H1 (cell line): ENCODE results near the gene WDR31. TPM values are rescaled to one million over a fixed set of nuclear protein-coding genes. Genes with fewer than 3 reads are reported as not detected.

Experiments used
- ATF2 ChIP-seq: IDR thresholded peaks from 2 replicates; pipeline ENCODE4 v1.6.1; 2012; ENCODE audit warnings: low read length, inconsistent platforms
- JUN ChIP-seq: IDR thresholded peaks from 2 replicates; pipeline ENCODE4 v1.6.1; 2011; ENCODE audit warnings: low read depth, mild to moderate bottlenecking, improper control_type of control experiment, low read length
- RNF2 ChIP-seq: fragments of 200-900, 300-1000 bp; sonication (generic); IDR thresholded peaks from 2 replicates; pipeline ENCODE4 v1.7.1; 2016; ENCODE audit warnings: borderline replicate concordance, low read depth, mild to moderate bottlenecking, antibody characterized with exemption, low read length; ENCODE audit not compliant: poor library complexity, severe bottlenecking; ENCODE audit errors: missing control alignments
- TBP ChIP-seq: IDR thresholded peaks from 2 replicates; pipeline ENCODE4 v1.6.1; 2011; ENCODE audit warnings: low read depth, low read length, improper control_type of control experiment
- ZNF274 ChIP-seq: IDR thresholded peaks from 2 replicates; pipeline ENCODE4 v1.7.0; 2012; ENCODE audit warnings: low read length, borderline replicate concordance; ENCODE audit errors: extremely low read depth
- polyA plus RNA-seq, 7 experiments: library from polyadenylated mRNA; depleted of rRNA in 3 of 7; stranded (reverse) in 5 of 7; unstranded in 2 of 7; fragments of >200 nt in 5 of 7; fragments of 200-250 nt in 2 of 7; gene quantifications; 1 replicate in 5 of 7; 2 replicates in 1 of 7; 4 replicates in 1 of 7; pipeline versions ENCODE4 v1.2.1 to v1.2.3, GENCODE V29; 2011 to 2013; ENCODE audit warnings: missing spikeins in 2 of 7, mixed read lengths in 2 of 7
- total RNA-seq: library from RNA; stranded (reverse); fragmentation: NEBNext Ultra II Directional; extraction: Animal tissue kit (Norgen Biotek cat#: 25700); gene quantifications from 2 replicates; pipeline ENCODE4 v1.2.1, GENCODE V29; 2021
- TF ChIP-seq, protein P1 (sequence below): fragments of 300-600 bp; sonication (generic); IDR thresholded peaks from 2 replicates; pipeline ENCODE4 v1.7.1; 2012; ENCODE audit warnings: low read length, moderate library complexity, mild to moderate bottlenecking, inconsistent platforms; ENCODE audit not compliant: insufficient replicate concordance

Gene WDR31
- total and polyA plus RNA-seq, 2 of the 8 experiments (the other 6 are each of a cell fraction or from before 2014, with no cell fraction given), result 0.27 to 0.28 TPM

- TF ChIP-seq, protein P1, sequence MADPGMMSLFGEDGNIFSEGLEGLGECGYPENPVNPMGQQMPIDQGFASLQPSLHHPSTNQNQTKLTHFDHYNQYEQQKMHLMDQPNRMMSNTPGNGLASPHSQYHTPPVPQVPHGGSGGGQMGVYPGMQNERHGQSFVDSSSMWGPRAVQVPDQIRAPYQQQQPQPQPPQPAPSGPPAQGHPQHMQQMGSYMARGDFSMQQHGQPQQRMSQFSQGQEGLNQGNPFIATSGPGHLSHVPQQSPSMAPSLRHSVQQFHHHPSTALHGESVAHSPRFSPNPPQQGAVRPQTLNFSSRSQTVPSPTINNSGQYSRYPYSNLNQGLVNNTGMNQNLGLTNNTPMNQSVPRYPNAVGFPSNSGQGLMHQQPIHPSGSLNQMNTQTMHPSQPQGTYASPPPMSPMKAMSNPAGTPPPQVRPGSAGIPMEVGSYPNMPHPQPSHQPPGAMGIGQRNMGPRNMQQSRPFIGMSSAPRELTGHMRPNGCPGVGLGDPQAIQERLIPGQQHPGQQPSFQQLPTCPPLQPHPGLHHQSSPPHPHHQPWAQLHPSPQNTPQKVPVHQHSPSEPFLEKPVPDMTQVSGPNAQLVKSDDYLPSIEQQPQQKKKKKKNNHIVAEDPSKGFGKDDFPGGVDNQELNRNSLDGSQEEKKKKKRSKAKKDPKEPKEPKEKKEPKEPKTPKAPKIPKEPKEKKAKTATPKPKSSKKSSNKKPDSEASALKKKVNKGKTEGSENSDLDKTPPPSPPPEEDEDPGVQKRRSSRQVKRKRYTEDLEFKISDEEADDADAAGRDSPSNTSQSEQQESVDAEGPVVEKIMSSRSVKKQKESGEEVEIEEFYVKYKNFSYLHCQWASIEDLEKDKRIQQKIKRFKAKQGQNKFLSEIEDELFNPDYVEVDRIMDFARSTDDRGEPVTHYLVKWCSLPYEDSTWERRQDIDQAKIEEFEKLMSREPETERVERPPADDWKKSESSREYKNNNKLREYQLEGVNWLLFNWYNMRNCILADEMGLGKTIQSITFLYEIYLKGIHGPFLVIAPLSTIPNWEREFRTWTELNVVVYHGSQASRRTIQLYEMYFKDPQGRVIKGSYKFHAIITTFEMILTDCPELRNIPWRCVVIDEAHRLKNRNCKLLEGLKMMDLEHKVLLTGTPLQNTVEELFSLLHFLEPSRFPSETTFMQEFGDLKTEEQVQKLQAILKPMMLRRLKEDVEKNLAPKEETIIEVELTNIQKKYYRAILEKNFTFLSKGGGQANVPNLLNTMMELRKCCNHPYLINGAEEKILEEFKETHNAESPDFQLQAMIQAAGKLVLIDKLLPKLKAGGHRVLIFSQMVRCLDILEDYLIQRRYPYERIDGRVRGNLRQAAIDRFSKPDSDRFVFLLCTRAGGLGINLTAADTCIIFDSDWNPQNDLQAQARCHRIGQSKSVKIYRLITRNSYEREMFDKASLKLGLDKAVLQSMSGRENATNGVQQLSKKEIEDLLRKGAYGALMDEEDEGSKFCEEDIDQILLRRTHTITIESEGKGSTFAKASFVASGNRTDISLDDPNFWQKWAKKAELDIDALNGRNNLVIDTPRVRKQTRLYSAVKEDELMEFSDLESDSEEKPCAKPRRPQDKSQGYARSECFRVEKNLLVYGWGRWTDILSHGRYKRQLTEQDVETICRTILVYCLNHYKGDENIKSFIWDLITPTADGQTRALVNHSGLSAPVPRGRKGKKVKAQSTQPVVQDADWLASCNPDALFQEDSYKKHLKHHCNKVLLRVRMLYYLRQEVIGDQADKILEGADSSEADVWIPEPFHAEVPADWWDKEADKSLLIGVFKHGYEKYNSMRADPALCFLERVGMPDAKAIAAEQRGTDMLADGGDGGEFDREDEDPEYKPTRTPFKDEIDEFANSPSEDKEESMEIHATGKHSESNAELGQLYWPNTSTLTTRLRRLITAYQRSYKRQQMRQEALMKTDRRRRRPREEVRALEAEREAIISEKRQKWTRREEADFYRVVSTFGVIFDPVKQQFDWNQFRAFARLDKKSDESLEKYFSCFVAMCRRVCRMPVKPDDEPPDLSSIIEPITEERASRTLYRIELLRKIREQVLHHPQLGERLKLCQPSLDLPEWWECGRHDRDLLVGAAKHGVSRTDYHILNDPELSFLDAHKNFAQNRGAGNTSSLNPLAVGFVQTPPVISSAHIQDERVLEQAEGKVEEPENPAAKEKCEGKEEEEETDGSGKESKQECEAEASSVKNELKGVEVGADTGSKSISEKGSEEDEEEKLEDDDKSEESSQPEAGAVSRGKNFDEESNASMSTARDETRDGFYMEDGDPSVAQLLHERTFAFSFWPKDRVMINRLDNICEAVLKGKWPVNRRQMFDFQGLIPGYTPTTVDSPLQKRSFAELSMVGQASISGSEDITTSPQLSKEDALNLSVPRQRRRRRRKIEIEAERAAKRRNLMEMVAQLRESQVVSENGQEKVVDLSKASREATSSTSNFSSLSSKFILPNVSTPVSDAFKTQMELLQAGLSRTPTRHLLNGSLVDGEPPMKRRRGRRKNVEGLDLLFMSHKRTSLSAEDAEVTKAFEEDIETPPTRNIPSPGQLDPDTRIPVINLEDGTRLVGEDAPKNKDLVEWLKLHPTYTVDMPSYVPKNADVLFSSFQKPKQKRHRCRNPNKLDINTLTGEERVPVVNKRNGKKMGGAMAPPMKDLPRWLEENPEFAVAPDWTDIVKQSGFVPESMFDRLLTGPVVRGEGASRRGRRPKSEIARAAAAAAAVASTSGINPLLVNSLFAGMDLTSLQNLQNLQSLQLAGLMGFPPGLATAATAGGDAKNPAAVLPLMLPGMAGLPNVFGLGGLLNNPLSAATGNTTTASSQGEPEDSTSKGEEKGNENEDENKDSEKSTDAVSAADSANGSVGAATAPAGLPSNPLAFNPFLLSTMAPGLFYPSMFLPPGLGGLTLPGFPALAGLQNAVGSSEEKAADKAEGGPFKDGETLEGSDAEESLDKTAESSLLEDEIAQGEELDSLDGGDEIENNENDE, result no peak
- no peak for TF ChIP-seq RNF2
- no peak for TF ChIP-seq ZNF274
- TF ChIP-seq TBP, result peak; percentile 82; the same call in 1 of the 2 replicates
- peak; percentile 33; the same call in 1 of the 2 replicates for TF ChIP-seq ATF2
- no peak for TF ChIP-seq JUN
Measured at GRCh38 chr9:113275157-113276131, 64.6 kb downstream of the WDR31 start, which contains the start of the genes CDC26 and PRPF4 (continued).
